Measurements from ENCODE around the gene ZYX. TPM values are rescaled to one million over a fixed set of nuclear protein-coding genes. Genes with fewer than 3 reads are reported as not detected.
A peak's percentile ranks its signal among the peaks of the same experiment; 100 is the strongest.

Gene ZYX
- polyA plus RNA-seq (2013, experiment 1 of 2): 368 TPM
- 379 TPM for polyA plus RNA-seq (2013, experiment 2 of 2)

- H2AK5ac ChIP-seq (ENCODE audit: low read length): no peak within 1 kb of the TSS
- H3K4me2 ChIP-seq (ENCODE audit: low read length): peak within 1 kb of the TSS; percentile 84
- peaks cover 22% of the 10 kb centered on the region for H3K4me1 ChIP-seq (ENCODE audit: control insufficient read depth, low read depth, low read length)
- H3K4me3 ChIP-seq (ENCODE audit: low read length): peak within 1 kb of the TSS; percentile 90
- no CpG with 5 or more reads among the region's 72 CpGs for WGBS (ENCODE audit: extremely low coverage, insufficient coverage, low lambda C conversion rate)
- peak within 1 kb of the TSS; percentile 96 for H3K23ac ChIP-seq (ENCODE audit: low read length)
- H3K4ac ChIP-seq (ENCODE audit: low read depth, low read length): peak within 1 kb of the TSS; percentile 100
- H3K36me3 ChIP-seq (ENCODE audit: control insufficient read depth, insufficient read depth, low read length): peaks cover 6% of the 10 kb centered on the region
- peak within 1 kb of the TSS; percentile 95 for H2BK5ac ChIP-seq (ENCODE audit: low read length)
- peak; percentile 98 for DNase-seq
- H3K27me3 ChIP-seq (ENCODE audit: insufficient read depth, low read length, poor library complexity): no peaks in the 10 kb centered on the region
- peak within 1 kb of the TSS; percentile 97 for H3K9ac ChIP-seq (ENCODE audit: low read length)
- no peak within 1 kb of the TSS for H4K5ac ChIP-seq (ENCODE audit: low read length)
- peak within 1 kb of the TSS; percentile 97 for H3K56ac ChIP-seq (ENCODE audit: low read length)
- H3K18ac ChIP-seq (ENCODE audit: low read length): peak within 1 kb of the TSS; percentile 99
- peak within 1 kb of the TSS; percentile 88 for H2BK120ac ChIP-seq (ENCODE audit: low read depth, low read length)
- peak within 1 kb of the TSS; percentile 96 for H3K27ac ChIP-seq (ENCODE audit: low read depth, low read length)
- H2BK15ac ChIP-seq (replicated peaks; ENCODE audit: low read depth): peak within 1 kb of the TSS; percentile 37
- peaks cover 53% of the 10 kb centered on the region for H3K79me2 ChIP-seq (ENCODE audit: control insufficient read depth, insufficient read depth, low read length)
- peaks cover 28% of the 10 kb centered on the region for H3K79me1 ChIP-seq (ENCODE audit: low read length)
- H4K8ac ChIP-seq (ENCODE audit: low read depth, low read length): peak within 1 kb of the TSS; percentile 77
These were observed at the start of gene ZYX for GRCh38 chr7:143380646-143381426. ZYX (plus strand) TSS chr7:143381345; CDS start chr7:143381572, 227 bp downstream.

GRCh38 chr7:143334244-143334643 lies 46.9 kb upstream of the ZYX start:
- Histone ChIP-seq H4K5ac (ENCODE audit: low read length) (no peak overlapping the region), H3K9ac (ENCODE audit: low read length) (no peak overlapping the region), H3K79me2 (ENCODE audit: control insufficient read depth, insufficient read depth, low read length) (no peaks in the 10 kb centered on the region), H2BK5ac (ENCODE audit: low read length) (no peak overlapping the region), H3K23ac (ENCODE audit: low read length) (no peak overlapping the region), H3K56ac (ENCODE audit: low read length) (no peak overlapping the region), H2BK15ac (replicated peaks; ENCODE audit: low read depth) (no peak overlapping the region), H3K18ac (ENCODE audit: low read length) (no peak overlapping the region), H3K4me1 (ENCODE audit: control insufficient read depth, low read depth, low read length) (no peaks in the 10 kb centered on the region), H3K4ac (ENCODE audit: low read depth, low read length) (no peak overlapping the region), H3K36me3 (ENCODE audit: control insufficient read depth, insufficient read depth, low read length) (no peaks in the 10 kb centered on the region), H3K79me1 (ENCODE audit: low read length) (no peaks in the 10 kb centered on the region), H2BK120ac (ENCODE audit: low read depth, low read length) (no peak overlapping the region), H4K8ac (ENCODE audit: low read depth, low read length) (no peak overlapping the region), H3K27ac (ENCODE audit: low read depth, low read length) (no peak overlapping the region), H2AK5ac (ENCODE audit: low read length) (no peak overlapping the region), H3K4me3 (ENCODE audit: low read length) (no peak overlapping the region), H3K4me2 (ENCODE audit: low read length) (no peak overlapping the region), H3K27me3 (ENCODE audit: insufficient read depth, low read length, poor library complexity) (no peaks in the 10 kb centered on the region)
- DNase-seq: no peak
- 93% methylated on average over 1 of the region's 1 CpG for WGBS (ENCODE audit: extremely low coverage, insufficient coverage, low lambda C conversion rate)

GRCh38 chr7:143337216-143337615 lies 43.9 kb upstream of the ZYX start:
- no CpG with 5 or more reads among the region's 3 CpGs for WGBS (ENCODE audit: extremely low coverage, insufficient coverage, low lambda C conversion rate)
- no peaks in the 10 kb centered on the region for H3K36me3 ChIP-seq (ENCODE audit: control insufficient read depth, insufficient read depth, low read length)

GRCh38 chr7:143341842-143342241 lies 39.3 kb upstream of the ZYX start:
- no peak overlapping the region for H2BK120ac ChIP-seq (ENCODE audit: low read depth, low read length)
- no peak overlapping the region for H4K8ac ChIP-seq (ENCODE audit: low read depth, low read length)
- WGBS (ENCODE audit: extremely low coverage, insufficient coverage, low lambda C conversion rate): no CpG with 5 or more reads among the region's 8 CpGs
- H3K4me3 ChIP-seq (ENCODE audit: low read length): no peak overlapping the region
- no peak overlapping the region for H3K27ac ChIP-seq (ENCODE audit: low read depth, low read length)
- H3K27me3 ChIP-seq (ENCODE audit: insufficient read depth, low read length, poor library complexity): no peaks in the 10 kb centered on the region
- H3K56ac ChIP-seq (ENCODE audit: low read length): no peak overlapping the region
- H4K5ac ChIP-seq (ENCODE audit: low read length): no peak overlapping the region
- no peak overlapping the region for H2AK5ac ChIP-seq (ENCODE audit: low read length)
- no peak overlapping the region for H2BK5ac ChIP-seq (ENCODE audit: low read length)
- no peaks in the 10 kb centered on the region for H3K4me1 ChIP-seq (ENCODE audit: control insufficient read depth, low read depth, low read length)
- H3K23ac ChIP-seq (ENCODE audit: low read length): no peak overlapping the region
- no peak overlapping the region for H3K4me2 ChIP-seq (ENCODE audit: low read length)
- no peak overlapping the region for H2BK15ac ChIP-seq (replicated peaks; ENCODE audit: low read depth)
- H3K4ac ChIP-seq (ENCODE audit: low read depth, low read length): no peak overlapping the region
- H3K79me1 ChIP-seq (ENCODE audit: low read length): no peaks in the 10 kb centered on the region
- no peaks in the 10 kb centered on the region for H3K36me3 ChIP-seq (ENCODE audit: control insufficient read depth, insufficient read depth, low read length)
- DNase-seq: no peak
- H3K18ac ChIP-seq (ENCODE audit: low read length): no peak overlapping the region
- no peaks in the 10 kb centered on the region for H3K79me2 ChIP-seq (ENCODE audit: control insufficient read depth, insufficient read depth, low read length)
- no peak overlapping the region for H3K9ac ChIP-seq (ENCODE audit: low read length)

More at GRCh38 chr7:143337216-143337615, 43.9 kb upstream of the ZYX start:
- Histone ChIP-seq H3K27ac (ENCODE audit: low read depth, low read length) (no peak overlapping the region), H2AK5ac (ENCODE audit: low read length) (no peak overlapping the region), H3K4me2 (ENCODE audit: low read length) (no peak overlapping the region), H2BK5ac (ENCODE audit: low read length) (no peak overlapping the region), H4K8ac (ENCODE audit: low read depth, low read length) (no peak overlapping the region), H3K56ac (ENCODE audit: low read length) (no peak overlapping the region), H3K9ac (ENCODE audit: low read length) (no peak overlapping the region), H3K18ac (ENCODE audit: low read length) (no peak overlapping the region), H3K4ac (ENCODE audit: low read depth, low read length) (no peak overlapping the region), H3K79me1 (ENCODE audit: low read length) (no peaks in the 10 kb centered on the region), H3K4me3 (ENCODE audit: low read length) (no peak overlapping the region), H4K5ac (ENCODE audit: low read length) (no peak overlapping the region), H3K79me2 (ENCODE audit: control insufficient read depth, insufficient read depth, low read length) (no peaks in the 10 kb centered on the region), H2BK15ac (replicated peaks; ENCODE audit: low read depth) (no peak overlapping the region), H3K23ac (ENCODE audit: low read length) (no peak overlapping the region), H3K4me1 (ENCODE audit: control insufficient read depth, low read depth, low read length) (no peaks in the 10 kb centered on the region), H2BK120ac (ENCODE audit: low read depth, low read length) (no peak overlapping the region), H3K27me3 (ENCODE audit: insufficient read depth, low read length, poor library complexity) (no peaks in the 10 kb centered on the region)
- DNase-seq: no peak

- WGBS (ENCODE audit: extremely low coverage, insufficient coverage, low lambda C conversion rate): no CpG with 5 or more reads among the region's 3 CpGs
- no peak overlapping the region for H3K56ac ChIP-seq (ENCODE audit: low read length)
- DNase-seq: no peak
These were observed 37.5 kb upstream of the ZYX start for GRCh38 chr7:143343596-143343995.

More at GRCh38 chr7:143343596-143343995, 37.5 kb upstream of the ZYX start:
- H3K79me2 ChIP-seq (ENCODE audit: control insufficient read depth, insufficient read depth, low read length): no peaks in the 10 kb centered on the region
- H3K27ac ChIP-seq (ENCODE audit: low read depth, low read length): no peak overlapping the region
- no peak overlapping the region for H2BK5ac ChIP-seq (ENCODE audit: low read length)
- no peaks in the 10 kb centered on the region for H3K4me1 ChIP-seq (ENCODE audit: control insufficient read depth, low read depth, low read length)
- H3K23ac ChIP-seq (ENCODE audit: low read length): no peak overlapping the region
- no peaks in the 10 kb centered on the region for H3K79me1 ChIP-seq (ENCODE audit: low read length)
- H3K4me2 ChIP-seq (ENCODE audit: low read length): no peak overlapping the region
- no peak overlapping the region for H2AK5ac ChIP-seq (ENCODE audit: low read length)
- H4K8ac ChIP-seq (ENCODE audit: low read depth, low read length): no peak overlapping the region
- H3K4me3 ChIP-seq (ENCODE audit: low read length): no peak overlapping the region
- H3K27me3 ChIP-seq (ENCODE audit: insufficient read depth, low read length, poor library complexity): no peaks in the 10 kb centered on the region
- no peak overlapping the region for H4K5ac ChIP-seq (ENCODE audit: low read length)
- H3K4ac ChIP-seq (ENCODE audit: low read depth, low read length): no peak overlapping the region
- H3K9ac ChIP-seq (ENCODE audit: low read length): no peak overlapping the region
- no peak overlapping the region for H2BK15ac ChIP-seq (replicated peaks; ENCODE audit: low read depth)
- H3K36me3 ChIP-seq (ENCODE audit: control insufficient read depth, insufficient read depth, low read length): no peaks in the 10 kb centered on the region
- H2BK120ac ChIP-seq (ENCODE audit: low read depth, low read length): no peak overlapping the region
- H3K18ac ChIP-seq (ENCODE audit: low read length): no peak overlapping the region
